ENCODE results near the gene TANGO2. TPM values are rescaled to one million over a fixed set of nuclear protein-coding genes. Genes with fewer than 3 reads are reported as not detected.

Gene TANGO2
- total and polyA plus RNA-seq, 9 of the 15 experiments (the other 6 are each of a cell fraction or from before 2014, with no cell fraction given) = 15.5 to 94.9 (median 70.1) TPM

GRCh38 chr22:19971276-19972124 is 49.4 kb upstream of the TANGO2 start (continued):
- TF ChIP-seq, protein P1, sequence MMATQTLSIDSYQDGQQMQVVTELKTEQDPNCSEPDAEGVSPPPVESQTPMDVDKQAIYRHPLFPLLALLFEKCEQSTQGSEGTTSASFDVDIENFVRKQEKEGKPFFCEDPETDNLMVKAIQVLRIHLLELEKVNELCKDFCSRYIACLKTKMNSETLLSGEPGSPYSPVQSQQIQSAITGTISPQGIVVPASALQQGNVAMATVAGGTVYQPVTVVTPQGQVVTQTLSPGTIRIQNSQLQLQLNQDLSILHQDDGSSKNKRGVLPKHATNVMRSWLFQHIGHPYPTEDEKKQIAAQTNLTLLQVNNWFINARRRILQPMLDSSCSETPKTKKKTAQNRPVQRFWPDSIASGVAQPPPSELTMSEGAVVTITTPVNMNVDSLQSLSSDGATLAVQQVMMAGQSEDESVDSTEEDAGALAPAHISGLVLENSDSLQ (IDR thresholded peaks at IDR 0.05) = no peak
- no peak for TF ChIP-seq COPS2 (conservative IDR thresholded peaks at IDR 0.05)
- TF ChIP-seq NCOA6 (IDR thresholded peaks at IDR 0.05) = no peak
- TF ChIP-seq ZNF766 (CRISPR knock-in tag; conservative IDR thresholded peaks at IDR 0.05) = no peak
- no peak for TF ChIP-seq SP1 (CRISPR knock-in tag; IDR thresholded peaks at IDR 0.05)
- TF ChIP-seq, protein P2, sequence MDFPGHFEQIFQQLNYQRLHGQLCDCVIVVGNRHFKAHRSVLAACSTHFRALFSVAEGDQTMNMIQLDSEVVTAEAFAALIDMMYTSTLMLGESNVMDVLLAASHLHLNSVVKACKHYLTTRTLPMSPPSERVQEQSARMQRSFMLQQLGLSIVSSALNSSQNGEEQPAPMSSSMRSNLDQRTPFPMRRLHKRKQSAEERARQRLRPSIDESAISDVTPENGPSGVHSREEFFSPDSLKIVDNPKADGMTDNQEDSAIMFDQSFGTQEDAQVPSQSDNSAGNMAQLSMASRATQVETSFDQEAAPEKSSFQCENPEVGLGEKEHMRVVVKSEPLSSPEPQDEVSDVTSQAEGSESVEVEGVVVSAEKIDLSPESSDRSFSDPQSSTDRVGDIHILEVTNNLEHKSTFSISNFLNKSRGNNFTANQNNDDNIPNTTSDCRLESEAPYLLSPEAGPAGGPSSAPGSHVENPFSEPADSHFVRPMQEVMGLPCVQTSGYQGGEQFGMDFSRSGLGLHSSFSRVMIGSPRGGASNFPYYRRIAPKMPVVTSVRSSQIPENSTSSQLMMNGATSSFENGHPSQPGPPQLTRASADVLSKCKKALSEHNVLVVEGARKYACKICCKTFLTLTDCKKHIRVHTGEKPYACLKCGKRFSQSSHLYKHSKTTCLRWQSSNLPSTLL (IDR thresholded peaks at IDR 0.05) = no peak
- TF ChIP-seq ZNF41 (CRISPR knock-in tag; conservative IDR thresholded peaks at IDR 0.05) = 0 out of 2 replicates have a peak, but pooled peaks have one; percentile 2
- no peak for TF ChIP-seq SNIP1 (IDR thresholded peaks at IDR 0.05; ENCODE audit: low read depth)
- 0 out of 2 replicates have a peak, but pooled peaks have one; percentile 46 for TF ChIP-seq RB1 (IDR thresholded peaks at IDR 0.05; ENCODE audit: low read depth)
- no peak for TF ChIP-seq TCF7 (IDR thresholded peaks at IDR 0.05; ENCODE audit: borderline replicate concordance)
- no peak for TF ChIP-seq TSHZ1 (CRISPR knock-in tag; IDR thresholded peaks at IDR 0.05)
- TF ChIP-seq ZBED1 (IDR thresholded peaks at IDR 0.05) = no peak
- no peak for TF ChIP-seq YY1 (IDR thresholded peaks at IDR 0.05; ENCODE audit: borderline replicate concordance in 1 of 3, control insufficient read depth in 1 of 3, extremely low read depth in 1 of 3, insufficient read depth in 3 of 3, insufficient read length in 1 of 3, insufficient replicate concordance in 2 of 3, low read depth in 1 of 3, low read length in 2 of 3)
- TF ChIP-seq WHSC1 (IDR thresholded peaks at IDR 0.05; ENCODE audit: low read length) = peak; percentile 84
- no peak for TF ChIP-seq ZFP30 (CRISPR knock-in tag; IDR thresholded peaks at IDR 0.05; ENCODE audit: borderline replicate concordance)
- TF ChIP-seq NONO (IDR thresholded peaks at IDR 0.05; ENCODE audit: low read depth in 2 of 2, low read length in 1 of 2) = no peak
- no peak for TF ChIP-seq ETV6 (IDR thresholded peaks at IDR 0.05; ENCODE audit: borderline replicate concordance in 1 of 2, low read depth in 2 of 2, low read length in 1 of 2)
- TF ChIP-seq ETV6 (CRISPR knock-in tag; IDR thresholded peaks at IDR 0.05; ENCODE audit: borderline replicate concordance) = no peak
- no peak for TF ChIP-seq KLF1 (tag; IDR thresholded peaks at IDR 0.05)
- 0 out of 2 replicates have a peak, but pooled peaks have one; percentile 15 for TF ChIP-seq TAF15 (IDR thresholded peaks at IDR 0.05; ENCODE audit: low read depth, low read length)
- no peak for TF ChIP-seq NR1H2 (CRISPR knock-in tag; IDR thresholded peaks at IDR 0.05)
- TF ChIP-seq NR2C1 (IDR thresholded peaks at IDR 0.05) = no peak
- no peak for TF ChIP-seq NR2C1 (tag; IDR thresholded peaks at IDR 0.05)

All from K562 (cell line).